Breast epithelium (tissue), 3 donors: ENCODE data around the gene KTI12.

Source experiments
- POLR2A ChIP-seq: fragments of 450-650 bp; IDR thresholded peaks from one replicate; pipeline ENCODE4 v1.6.1; 2016; ENCODE audit warnings: antibody characterized with exemption, mild to moderate bottlenecking, moderate library complexity
- POLR2AphosphoS5 ChIP-seq, 3 donors: sonication (generic); formaldehyde crosslinking; IDR thresholded peaks; one replicate each; pipeline ENCODE4 v1.6.1; 2017; ENCODE audit warnings: antibody characterized with exemption in 3 of 3
- TF ChIP-seq, protein P1 (sequence below), 3 donors: fragments of 450-650 bp; IDR thresholded peaks; one replicate each; pipeline ENCODE4 v1.5.1; 2016 to 2017; ENCODE audit warnings: antibody characterized with exemption in 3 of 3, mild to moderate bottlenecking in 3 of 3, moderate library complexity in 3 of 3

DNA sequence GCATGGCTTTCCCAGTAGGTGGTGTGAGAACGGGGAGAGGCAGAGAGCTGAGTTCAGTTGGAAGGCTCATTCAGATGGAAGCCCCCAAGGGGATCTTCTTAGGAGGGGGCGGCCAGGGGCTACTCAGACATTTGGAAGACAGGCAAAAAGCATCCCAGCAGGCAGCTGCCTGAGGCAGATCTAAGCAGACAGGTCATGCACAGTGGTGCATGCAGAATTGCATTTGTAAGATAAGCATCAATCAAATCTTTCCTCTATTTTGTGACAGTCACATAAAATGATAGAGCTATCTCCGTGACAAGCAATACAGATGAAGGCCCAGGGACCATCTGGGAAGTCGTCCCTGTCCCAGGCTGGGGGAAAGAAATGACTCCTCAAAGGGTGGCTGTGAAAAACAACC, 46.9 kb downstream of the KTI12 start:
- no peak for TF ChIP-seq POLR2A
- TF ChIP-seq, protein P1, sequence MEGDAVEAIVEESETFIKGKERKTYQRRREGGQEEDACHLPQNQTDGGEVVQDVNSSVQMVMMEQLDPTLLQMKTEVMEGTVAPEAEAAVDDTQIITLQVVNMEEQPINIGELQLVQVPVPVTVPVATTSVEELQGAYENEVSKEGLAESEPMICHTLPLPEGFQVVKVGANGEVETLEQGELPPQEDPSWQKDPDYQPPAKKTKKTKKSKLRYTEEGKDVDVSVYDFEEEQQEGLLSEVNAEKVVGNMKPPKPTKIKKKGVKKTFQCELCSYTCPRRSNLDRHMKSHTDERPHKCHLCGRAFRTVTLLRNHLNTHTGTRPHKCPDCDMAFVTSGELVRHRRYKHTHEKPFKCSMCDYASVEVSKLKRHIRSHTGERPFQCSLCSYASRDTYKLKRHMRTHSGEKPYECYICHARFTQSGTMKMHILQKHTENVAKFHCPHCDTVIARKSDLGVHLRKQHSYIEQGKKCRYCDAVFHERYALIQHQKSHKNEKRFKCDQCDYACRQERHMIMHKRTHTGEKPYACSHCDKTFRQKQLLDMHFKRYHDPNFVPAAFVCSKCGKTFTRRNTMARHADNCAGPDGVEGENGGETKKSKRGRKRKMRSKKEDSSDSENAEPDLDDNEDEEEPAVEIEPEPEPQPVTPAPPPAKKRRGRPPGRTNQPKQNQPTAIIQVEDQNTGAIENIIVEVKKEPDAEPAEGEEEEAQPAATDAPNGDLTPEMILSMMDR (IDR thresholded peaks at IDR 0.05) = no peak
- TF ChIP-seq POLR2AphosphoS5 (IDR thresholded peaks at IDR 0.05) = no peak
